SK-N-SH (cell line): Measurements from ENCODE around the gene SPACDR.

Source experiments
- CHD2 ChIP-seq: fragments of 150-350 bp; IDR thresholded peaks from 2 replicates; pipeline ENCODE4 v1.6.1; 2018; ENCODE audit warnings: low read length; ENCODE audit not compliant: partially characterized antibody
- EP300 ChIP-seq, 2 experiments: IDR thresholded peaks; 2 replicates each; pipeline versions ENCODE4 v1.4.0 to v1.6.1; 2012; ENCODE audit warnings: borderline replicate concordance in 1 of 2, low read depth in 1 of 2, low read length in 1 of 2
- EZH2phosphoT487 ChIP-seq: fragments of 200-600 bp; sonication (generic); IDR thresholded peaks from 2 replicates; pipeline ENCODE4 v1.6.1; 2017; ENCODE audit warnings: low read depth, mixed run types, mild to moderate bottlenecking, antibody characterized with exemption, moderate library complexity, borderline replicate concordance
- FOXM1 ChIP-seq: IDR thresholded peaks from 2 replicates; pipeline ENCODE4 v1.4.0; 2012; ENCODE audit warnings: low read depth, mild to moderate bottlenecking
- POLR2AphosphoS5 ChIP-seq: IDR thresholded peaks from 2 replicates; pipeline ENCODE4 v1.6.1; 2012; ENCODE audit warnings: low read depth, low read length
- SIN3A ChIP-seq: IDR thresholded peaks from 2 replicates; pipeline ENCODE4 v1.6.1; 2012; ENCODE audit warnings: low read depth, mild to moderate bottlenecking, low read length, moderate library complexity, borderline replicate concordance
- TAF1 ChIP-seq: IDR thresholded peaks from 2 replicates; pipeline ENCODE4 v1.6.1; 2012; ENCODE audit warnings: low read depth, mild to moderate bottlenecking, low read length, moderate library complexity, borderline replicate concordance
- TEAD4 ChIP-seq: IDR thresholded peaks from 2 replicates; pipeline ENCODE4 v1.4.0; 2012; ENCODE audit warnings: mild to moderate bottlenecking, borderline replicate concordance; ENCODE audit not compliant: insufficient read depth
- TF ChIP-seq, protein P1 (sequence below): fragments of 200-600 bp; sonication (generic); IDR thresholded peaks from 2 replicates; pipeline ENCODE4 v1.6.1; 2017; ENCODE audit warnings: antibody characterized with exemption, mild to moderate bottlenecking, moderate library complexity

GRCh38 chr7:100489121-100489520, 25.1 kb upstream of the SPACDR start:
- TF ChIP-seq TAF1 (no peak), FOXM1 (no peak), CHD2 (no peak), EP300 (IDR thresholded peaks at IDR 0.05; ENCODE audit: borderline replicate concordance in 1 of 2, low read depth in 1 of 2, low read length in 1 of 2) (no peak), SIN3A (no peak), EZH2phosphoT487 (no peak), TEAD4 (no peak), POLR2AphosphoS5 (no peak)
- TF ChIP-seq, protein P1, sequence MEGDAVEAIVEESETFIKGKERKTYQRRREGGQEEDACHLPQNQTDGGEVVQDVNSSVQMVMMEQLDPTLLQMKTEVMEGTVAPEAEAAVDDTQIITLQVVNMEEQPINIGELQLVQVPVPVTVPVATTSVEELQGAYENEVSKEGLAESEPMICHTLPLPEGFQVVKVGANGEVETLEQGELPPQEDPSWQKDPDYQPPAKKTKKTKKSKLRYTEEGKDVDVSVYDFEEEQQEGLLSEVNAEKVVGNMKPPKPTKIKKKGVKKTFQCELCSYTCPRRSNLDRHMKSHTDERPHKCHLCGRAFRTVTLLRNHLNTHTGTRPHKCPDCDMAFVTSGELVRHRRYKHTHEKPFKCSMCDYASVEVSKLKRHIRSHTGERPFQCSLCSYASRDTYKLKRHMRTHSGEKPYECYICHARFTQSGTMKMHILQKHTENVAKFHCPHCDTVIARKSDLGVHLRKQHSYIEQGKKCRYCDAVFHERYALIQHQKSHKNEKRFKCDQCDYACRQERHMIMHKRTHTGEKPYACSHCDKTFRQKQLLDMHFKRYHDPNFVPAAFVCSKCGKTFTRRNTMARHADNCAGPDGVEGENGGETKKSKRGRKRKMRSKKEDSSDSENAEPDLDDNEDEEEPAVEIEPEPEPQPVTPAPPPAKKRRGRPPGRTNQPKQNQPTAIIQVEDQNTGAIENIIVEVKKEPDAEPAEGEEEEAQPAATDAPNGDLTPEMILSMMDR: no peak
